Neural cell (in vitro differentiated cells): ENCODE data around the gene KCNIP2.

Experiments used
- CTCF ChIP-seq: fragments of 450-650 bp; IDR thresholded peaks from 2 replicates; pipeline ENCODE4 v1.5.1; 2014; ENCODE audit warnings: antibody characterized with exemption, mild to moderate bottlenecking, moderate library complexity; ENCODE audit not compliant: poor library complexity, severe bottlenecking
- EP300 ChIP-seq: fragments of 450-650 bp; conservative IDR thresholded peaks from 2 replicates; pipeline ENCODE4 v1.6.1; 2014; ENCODE audit warnings: antibody characterized with exemption, mild to moderate bottlenecking, moderate library complexity; ENCODE audit not compliant: poor library complexity, severe bottlenecking
- RAD21 ChIP-seq: fragments of 450-650 bp; conservative IDR thresholded peaks from 2 replicates; pipeline ENCODE4 v1.6.1; 2014; ENCODE audit warnings: antibody characterized with exemption, mild to moderate bottlenecking, moderate library complexity
- REST ChIP-seq: IDR thresholded peaks from 2 replicates; pipeline ENCODE4 v1.6.1; 2012; ENCODE audit warnings: borderline replicate concordance
- TAF1 ChIP-seq: IDR thresholded peaks from 2 replicates; pipeline ENCODE4 v1.6.1; 2012; ENCODE audit warnings: low read depth

- TF ChIP-seq CTCF (no peak), EP300 (no peak), REST (no peak), TAF1 (no peak), RAD21 (no peak)
Measured at GRCh38 chr10:101857802-101858476, 14.3 kb upstream of the KCNIP2 start.
